GM23338 (cell line): Measurements from ENCODE around the gene UGT1A10.

Experiments used
- CREB1 ChIP-seq: fragments of 250-450 bp; sonication (Bioruptor Pico); IDR thresholded peaks from 2 replicates; pipeline ENCODE4 v1.5.0; 2020; ENCODE audit warnings: low read depth, mild to moderate bottlenecking, moderate library complexity
- EZH2 ChIP-seq: fragments of 200-600 bp; sonication (generic); IDR thresholded peaks from one replicate; pipeline ENCODE4 v1.8.0; 2017; ENCODE audit warnings: antibody characterized with exemption, mild to moderate bottlenecking, low read depth; ENCODE audit not compliant: unreplicated experiment
- POLR2AphosphoS5 ChIP-seq: IDR thresholded peaks from 2 replicates; pipeline ENCODE4 v1.6.1; 2016; ENCODE audit warnings: antibody characterized with exemption, low read depth
- TF ChIP-seq, protein P1 (sequence below), 2 experiments: fragments of 200-600 bp in 1 of 2; sonication (generic) in 1 of 2; conservative IDR thresholded peaks; 2 replicates each; pipeline versions ENCODE4 v1.5.1 to v1.6.1; 2016 to 2017; ENCODE audit warnings: antibody characterized with exemption in 2 of 2, low read depth in 2 of 2, mild to moderate bottlenecking in 2 of 2, moderate library complexity in 1 of 2
- TF ChIP-seq, protein P2 (sequence below): IDR thresholded peaks from 2 replicates; pipeline ENCODE4 v1.6.1; 2016; ENCODE audit warnings: antibody characterized with exemption
- TF ChIP-seq, protein P3 (sequence below): IDR thresholded peaks from one replicate; pipeline ENCODE4 v1.6.1; 2018; ENCODE audit warnings: antibody characterized with exemption; ENCODE audit not compliant: unreplicated experiment

DNA sequence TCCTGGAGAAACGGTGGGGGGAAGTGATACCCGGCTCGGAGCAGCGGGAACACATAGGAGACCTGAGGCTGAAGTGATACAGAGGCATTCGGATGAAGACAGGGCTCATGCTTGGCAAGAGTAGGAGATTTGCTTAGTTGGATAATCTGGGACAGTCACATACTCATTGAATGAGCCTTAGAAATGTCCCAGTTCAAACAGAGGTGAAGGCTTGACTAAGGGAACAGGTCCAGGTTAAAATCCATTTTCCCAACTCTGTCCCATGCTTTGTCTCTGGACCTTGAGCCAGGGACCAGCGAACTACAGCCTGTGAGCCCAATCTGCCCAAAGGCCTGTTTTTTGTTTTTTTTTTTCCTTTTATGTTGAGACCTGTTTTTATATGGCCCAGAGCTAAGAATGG, 57.7 kb downstream of the UGT1A10 start:
- TF ChIP-seq, protein P1, sequence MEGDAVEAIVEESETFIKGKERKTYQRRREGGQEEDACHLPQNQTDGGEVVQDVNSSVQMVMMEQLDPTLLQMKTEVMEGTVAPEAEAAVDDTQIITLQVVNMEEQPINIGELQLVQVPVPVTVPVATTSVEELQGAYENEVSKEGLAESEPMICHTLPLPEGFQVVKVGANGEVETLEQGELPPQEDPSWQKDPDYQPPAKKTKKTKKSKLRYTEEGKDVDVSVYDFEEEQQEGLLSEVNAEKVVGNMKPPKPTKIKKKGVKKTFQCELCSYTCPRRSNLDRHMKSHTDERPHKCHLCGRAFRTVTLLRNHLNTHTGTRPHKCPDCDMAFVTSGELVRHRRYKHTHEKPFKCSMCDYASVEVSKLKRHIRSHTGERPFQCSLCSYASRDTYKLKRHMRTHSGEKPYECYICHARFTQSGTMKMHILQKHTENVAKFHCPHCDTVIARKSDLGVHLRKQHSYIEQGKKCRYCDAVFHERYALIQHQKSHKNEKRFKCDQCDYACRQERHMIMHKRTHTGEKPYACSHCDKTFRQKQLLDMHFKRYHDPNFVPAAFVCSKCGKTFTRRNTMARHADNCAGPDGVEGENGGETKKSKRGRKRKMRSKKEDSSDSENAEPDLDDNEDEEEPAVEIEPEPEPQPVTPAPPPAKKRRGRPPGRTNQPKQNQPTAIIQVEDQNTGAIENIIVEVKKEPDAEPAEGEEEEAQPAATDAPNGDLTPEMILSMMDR (conservative IDR thresholded peaks at IDR 0.05; ENCODE audit: low read depth in 2 of 2): no peak
- TF ChIP-seq EZH2 (no peak), POLR2AphosphoS5 (no peak), CREB1 (no peak)
- TF ChIP-seq, protein P2, sequence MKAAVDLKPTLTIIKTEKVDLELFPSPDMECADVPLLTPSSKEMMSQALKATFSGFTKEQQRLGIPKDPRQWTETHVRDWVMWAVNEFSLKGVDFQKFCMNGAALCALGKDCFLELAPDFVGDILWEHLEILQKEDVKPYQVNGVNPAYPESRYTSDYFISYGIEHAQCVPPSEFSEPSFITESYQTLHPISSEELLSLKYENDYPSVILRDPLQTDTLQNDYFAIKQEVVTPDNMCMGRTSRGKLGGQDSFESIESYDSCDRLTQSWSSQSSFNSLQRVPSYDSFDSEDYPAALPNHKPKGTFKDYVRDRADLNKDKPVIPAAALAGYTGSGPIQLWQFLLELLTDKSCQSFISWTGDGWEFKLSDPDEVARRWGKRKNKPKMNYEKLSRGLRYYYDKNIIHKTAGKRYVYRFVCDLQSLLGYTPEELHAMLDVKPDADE: no peak
- TF ChIP-seq, protein P3, sequence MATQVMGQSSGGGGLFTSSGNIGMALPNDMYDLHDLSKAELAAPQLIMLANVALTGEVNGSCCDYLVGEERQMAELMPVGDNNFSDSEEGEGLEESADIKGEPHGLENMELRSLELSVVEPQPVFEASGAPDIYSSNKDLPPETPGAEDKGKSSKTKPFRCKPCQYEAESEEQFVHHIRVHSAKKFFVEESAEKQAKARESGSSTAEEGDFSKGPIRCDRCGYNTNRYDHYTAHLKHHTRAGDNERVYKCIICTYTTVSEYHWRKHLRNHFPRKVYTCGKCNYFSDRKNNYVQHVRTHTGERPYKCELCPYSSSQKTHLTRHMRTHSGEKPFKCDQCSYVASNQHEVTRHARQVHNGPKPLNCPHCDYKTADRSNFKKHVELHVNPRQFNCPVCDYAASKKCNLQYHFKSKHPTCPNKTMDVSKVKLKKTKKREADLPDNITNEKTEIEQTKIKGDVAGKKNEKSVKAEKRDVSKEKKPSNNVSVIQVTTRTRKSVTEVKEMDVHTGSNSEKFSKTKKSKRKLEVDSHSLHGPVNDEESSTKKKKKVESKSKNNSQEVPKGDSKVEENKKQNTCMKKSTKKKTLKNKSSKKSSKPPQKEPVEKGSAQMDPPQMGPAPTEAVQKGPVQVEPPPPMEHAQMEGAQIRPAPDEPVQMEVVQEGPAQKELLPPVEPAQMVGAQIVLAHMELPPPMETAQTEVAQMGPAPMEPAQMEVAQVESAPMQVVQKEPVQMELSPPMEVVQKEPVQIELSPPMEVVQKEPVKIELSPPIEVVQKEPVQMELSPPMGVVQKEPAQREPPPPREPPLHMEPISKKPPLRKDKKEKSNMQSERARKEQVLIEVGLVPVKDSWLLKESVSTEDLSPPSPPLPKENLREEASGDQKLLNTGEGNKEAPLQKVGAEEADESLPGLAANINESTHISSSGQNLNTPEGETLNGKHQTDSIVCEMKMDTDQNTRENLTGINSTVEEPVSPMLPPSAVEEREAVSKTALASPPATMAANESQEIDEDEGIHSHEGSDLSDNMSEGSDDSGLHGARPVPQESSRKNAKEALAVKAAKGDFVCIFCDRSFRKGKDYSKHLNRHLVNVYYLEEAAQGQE: no peak
